ENCODE data around the gene CAND1. TPM values are rescaled to one million over a fixed set of nuclear protein-coding genes. Genes with fewer than 3 reads are reported as not detected.

CAND1 gene
- total RNA-seq (100 to 1,000 TPM in 2 of 5 donors, 10 to 100 TPM in 3; 29.2 to 175 (median 46.0) TPM), polyA plus RNA-seq (10 to 100 TPM; 11.6 to 16.6 (median 16.1) TPM)
- long read RNA-seq, donor 1, full-length matches to known transcripts: 4 of 24 reads
- long read RNA-seq, donor 1, partial matches to known transcripts: 20 of 24 reads
- long read RNA-seq, donor 1, other reads (novel, unspliced or antisense): 0 of 24 reads
- long read RNA-seq, donor 2, full-length matches to known transcripts: 8 of 18 reads
- long read RNA-seq, donor 2, partial matches to known transcripts: 10 of 18 reads
- long read RNA-seq, donor 2, other reads (novel, unspliced or antisense): 0 of 18 reads
- long read RNA-seq, donor 3, full-length matches to known transcripts: 3 of 3 reads
- long read RNA-seq, donor 3, partial matches to known transcripts: 0 of 3 reads
- long read RNA-seq, donor 3, other reads (novel, unspliced or antisense): 0 of 3 reads
- long read RNA-seq, donor 4, full-length matches to known transcripts: 2 of 2 reads
- long read RNA-seq, donor 4, partial matches to known transcripts: 0 of 2 reads
- long read RNA-seq, donor 4, other reads (novel, unspliced or antisense): 0 of 2 reads
- long read RNA-seq, donor 5, full-length matches to known transcripts: 5 of 11 reads
- long read RNA-seq, donor 5, partial matches to known transcripts: 6 of 11 reads
- long read RNA-seq, donor 5, other reads (novel, unspliced or antisense): 0 of 11 reads
- long read RNA-seq, donor 6, full-length matches to known transcripts: 5 of 61 reads
- long read RNA-seq, donor 6, partial matches to known transcripts: 56 of 61 reads
- long read RNA-seq, donor 6, other reads (novel, unspliced or antisense): 0 of 61 reads
- long read RNA-seq, donor 7, full-length matches to known transcripts: 6 of 6 reads
- long read RNA-seq, donor 7, partial matches to known transcripts: 0 of 6 reads
- long read RNA-seq, donor 7, other reads (novel, unspliced or antisense): 0 of 6 reads
- long read RNA-seq, donor 8, full-length matches to known transcripts: 8 of 8 reads
- long read RNA-seq, donor 8, partial matches to known transcripts: 0 of 8 reads
- long read RNA-seq, donor 8, other reads (novel, unspliced or antisense): 0 of 8 reads
- long read RNA-seq, donor 9, partial matches to known transcripts: 7 of 8 reads
- long read RNA-seq, donor 9, other reads (novel, unspliced or antisense): 0 of 8 reads
- long read RNA-seq, donor 10, full-length matches to known transcripts: 2 of 2 reads
- long read RNA-seq, donor 10, partial matches to known transcripts: 0 of 2 reads
- long read RNA-seq, donor 10, other reads (novel, unspliced or antisense): 0 of 2 reads

- Histone ChIP-seq H3K27ac (peak within 1 kb of the TSS; percentile 97 to 99 (median 99)), H3K27me3 (no peaks in the 10 kb centered on the region), H3K4me1 (peaks cover 14 to 49% (median 31%) of the 10 kb centered on the region in 4 donors), H3K9me3 (no peaks in the 10 kb centered on the region), H3K4me3 (peak within 1 kb of the TSS; percentile 85 to 94 (median 87)), H3K36me3 (no peaks in the 10 kb centered on the region)
- intact Hi-C loops (cut with DNase I; ENCODE audit: low total_unique reads): no loop called here
- peak; percentile 97 to 99 for DNase-seq
- WGBS, 5 donors: 0% methylated on average over 45 to 61 of the region's 61 CpGs
- TF ChIP-seq EP300 (IDR thresholded peaks at IDR 0.05) (peak; percentile 58), CTCF (IDR thresholded peaks at IDR 0.05) (peak in 1 of 7 experiments; percentile 12), POLR2AphosphoS5 (IDR thresholded peaks at IDR 0.05) (peak; percentile 75 to 89 (median 88)), POLR2A (IDR thresholded peaks at IDR 0.05) (peak in 2 of 4 donors; percentile 28 to 30)
These were observed at the start of gene CAND1 for GRCh38 chr12:67268896-67269632. Gene CAND1, plus strand, starts transcription at chr12:67269358. Its CDS starts 360 bp downstream, at chr12:67269718.

- DNase-seq: peak in 1 of 2 donors; percentile 34
- Histone ChIP-seq H3K27ac (no peak overlapping the region), H3K27me3 (no peaks in the 10 kb centered on the region), H3K4me3 (no peak overlapping the region), H3K4me1 (no peaks in the 10 kb centered on the region), H3K36me3 (no peaks in the 10 kb centered on the region), H3K9me3 (no peaks in the 10 kb centered on the region)
- no peak for TF ChIP-seq POLR2AphosphoS5 (IDR thresholded peaks at IDR 0.05)
- TF ChIP-seq CTCF (IDR thresholded peaks at IDR 0.05): peak in 3 of 7 experiments; percentile 5 to 33 (median 13)
- TF ChIP-seq EP300 (IDR thresholded peaks at IDR 0.05): no peak
- WGBS, 5 donors: 39 to 55% (median 49%) methylated on average over 4 of the region's 4 CpGs
- intact Hi-C loops (cut with DNase I; ENCODE audit: low total_unique reads): no loop called here
These were observed 49.1 kb upstream of the CAND1 start for GRCh38 chr12:67220065-67220464.

GRCh38 chr12:67222302-67222701, 46.9 kb upstream of the CAND1 start:
- Histone ChIP-seq H3K27ac (no peak overlapping the region), H3K4me1 (no peaks in the 10 kb centered on the region), H3K4me3 (no peak overlapping the region), H3K9me3 (peaks cover 0 to 5% (median 0%) of the 10 kb centered on the region in 4 donors), H3K27me3 (no peaks in the 10 kb centered on the region), H3K36me3 (no peaks in the 10 kb centered on the region)
- WGBS, 5 donors: 28 to 38% (median 30%) methylated on average over 4 of the region's 4 CpGs
- peak in 1 of 2 donors; percentile 32 for DNase-seq
- TF ChIP-seq POLR2AphosphoS5 (IDR thresholded peaks at IDR 0.05) (no peak), EP300 (IDR thresholded peaks at IDR 0.05) (no peak)
- intact Hi-C loops (cut with DNase I; ENCODE audit: low total_unique reads): no loop called here

GRCh38 chr12:67223225-67223624, 45.9 kb upstream of the CAND1 start:
- no peak overlapping the region for H3K27ac ChIP-seq
- no peak for DNase-seq
- no peaks in the 10 kb centered on the region for H3K36me3 ChIP-seq
- no peaks in the 10 kb centered on the region for H3K4me1 ChIP-seq
- H3K27me3 ChIP-seq: no peaks in the 10 kb centered on the region
- WGBS, 5 donors: 79 to 88% (median 81%) methylated on average over 3 of the region's 3 CpGs
- peaks cover 0 to 6% (median 0%) of the 10 kb centered on the region in 4 donors for H3K9me3 ChIP-seq
- H3K4me3 ChIP-seq: no peak overlapping the region
- TF ChIP-seq CTCF (IDR thresholded peaks at IDR 0.05) (no peak), EP300 (IDR thresholded peaks at IDR 0.05) (no peak), POLR2AphosphoS5 (IDR thresholded peaks at IDR 0.05) (no peak), POLR2A (IDR thresholded peaks at IDR 0.05) (no peak)
- intact Hi-C loops (cut with DNase I; ENCODE audit: low total_unique reads): no loop called here
